WTC11 (cell line): ENCODE measurements around the gene DMD.

Experiments used
- ATF6 ChIP-seq: sonication (generic); formaldehyde crosslinking; IDR thresholded peaks from 2 replicates; pipeline ENCODE4 v1.8.1; 2023; ENCODE audit warnings: mild to moderate bottlenecking, missing genetic modification reagents
- CBFB ChIP-seq: sonication (generic); formaldehyde crosslinking; IDR thresholded peaks from 2 replicates; pipeline ENCODE4 v1.8.1; 2022; ENCODE audit warnings: mild to moderate bottlenecking, low read depth, missing genetic modification reagents
- CREB1 ChIP-seq: sonication (generic); formaldehyde crosslinking; IDR thresholded peaks from 2 replicates; pipeline ENCODE4 v1.8.0; 2023; ENCODE audit warnings: mild to moderate bottlenecking, missing genetic modification reagents
- ZNF232 ChIP-seq: sonication (generic); formaldehyde crosslinking; IDR thresholded peaks from 2 replicates; pipeline ENCODE4 v1.8.0; 2022; ENCODE audit warnings: mild to moderate bottlenecking, missing genetic modification reagents
- TF ChIP-seq, protein P1 (sequence below): fragments of 200-600 bp; IDR thresholded peaks from 2 replicates; pipeline ENCODE4 v1.8.0; 2022; ENCODE audit warnings: antibody characterized with exemption
- TF ChIP-seq, protein P2 (sequence below): sonication (generic); formaldehyde crosslinking; IDR thresholded peaks from 2 replicates; pipeline ENCODE4 v1.8.1; 2023; ENCODE audit warnings: mild to moderate bottlenecking, missing genetic modification reagents, moderate library complexity
- TF ChIP-seq, protein P3 (sequence below): sonication (generic); formaldehyde crosslinking; conservative IDR thresholded peaks from 2 replicates; pipeline ENCODE4 v1.8.1; 2023; ENCODE audit warnings: mild to moderate bottlenecking, low read depth, missing genetic modification reagents, moderate library complexity

DNA sequence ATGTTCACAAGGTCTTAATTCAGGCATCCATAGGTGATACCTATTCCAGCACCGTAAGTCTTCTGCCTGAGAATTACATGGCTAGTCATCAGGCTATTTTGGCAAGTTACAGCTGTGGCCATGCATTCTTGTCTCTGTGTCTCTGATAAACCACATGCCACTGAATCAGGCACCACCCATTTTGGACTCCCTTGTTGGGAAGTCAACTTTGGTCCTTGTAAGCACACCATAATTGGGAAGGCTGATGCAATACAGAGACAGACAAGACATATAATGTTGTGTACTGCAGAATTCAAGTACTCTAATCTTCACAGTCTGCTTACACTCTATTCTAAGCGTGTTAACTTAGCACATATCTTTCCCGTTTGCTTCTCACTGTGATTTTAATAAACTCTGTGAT is 1655.8 kb downstream of the DMD start:
- TF ChIP-seq, protein P1, sequence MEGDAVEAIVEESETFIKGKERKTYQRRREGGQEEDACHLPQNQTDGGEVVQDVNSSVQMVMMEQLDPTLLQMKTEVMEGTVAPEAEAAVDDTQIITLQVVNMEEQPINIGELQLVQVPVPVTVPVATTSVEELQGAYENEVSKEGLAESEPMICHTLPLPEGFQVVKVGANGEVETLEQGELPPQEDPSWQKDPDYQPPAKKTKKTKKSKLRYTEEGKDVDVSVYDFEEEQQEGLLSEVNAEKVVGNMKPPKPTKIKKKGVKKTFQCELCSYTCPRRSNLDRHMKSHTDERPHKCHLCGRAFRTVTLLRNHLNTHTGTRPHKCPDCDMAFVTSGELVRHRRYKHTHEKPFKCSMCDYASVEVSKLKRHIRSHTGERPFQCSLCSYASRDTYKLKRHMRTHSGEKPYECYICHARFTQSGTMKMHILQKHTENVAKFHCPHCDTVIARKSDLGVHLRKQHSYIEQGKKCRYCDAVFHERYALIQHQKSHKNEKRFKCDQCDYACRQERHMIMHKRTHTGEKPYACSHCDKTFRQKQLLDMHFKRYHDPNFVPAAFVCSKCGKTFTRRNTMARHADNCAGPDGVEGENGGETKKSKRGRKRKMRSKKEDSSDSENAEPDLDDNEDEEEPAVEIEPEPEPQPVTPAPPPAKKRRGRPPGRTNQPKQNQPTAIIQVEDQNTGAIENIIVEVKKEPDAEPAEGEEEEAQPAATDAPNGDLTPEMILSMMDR = no peak
- TF ChIP-seq, protein P2, sequence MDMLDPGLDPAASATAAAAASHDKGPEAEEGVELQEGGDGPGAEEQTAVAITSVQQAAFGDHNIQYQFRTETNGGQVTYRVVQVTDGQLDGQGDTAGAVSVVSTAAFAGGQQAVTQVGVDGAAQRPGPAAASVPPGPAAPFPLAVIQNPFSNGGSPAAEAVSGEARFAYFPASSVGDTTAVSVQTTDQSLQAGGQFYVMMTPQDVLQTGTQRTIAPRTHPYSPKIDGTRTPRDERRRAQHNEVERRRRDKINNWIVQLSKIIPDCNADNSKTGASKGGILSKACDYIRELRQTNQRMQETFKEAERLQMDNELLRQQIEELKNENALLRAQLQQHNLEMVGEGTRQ (CRISPR knock-in tag) = no peak
- TF ChIP-seq ATF6 (CRISPR knock-in tag) (no peak), ZNF232 (CRISPR knock-in tag) (no peak), CBFB (CRISPR knock-in tag) (no peak), CREB1 (CRISPR knock-in tag) (no peak)
- TF ChIP-seq, protein P3, sequence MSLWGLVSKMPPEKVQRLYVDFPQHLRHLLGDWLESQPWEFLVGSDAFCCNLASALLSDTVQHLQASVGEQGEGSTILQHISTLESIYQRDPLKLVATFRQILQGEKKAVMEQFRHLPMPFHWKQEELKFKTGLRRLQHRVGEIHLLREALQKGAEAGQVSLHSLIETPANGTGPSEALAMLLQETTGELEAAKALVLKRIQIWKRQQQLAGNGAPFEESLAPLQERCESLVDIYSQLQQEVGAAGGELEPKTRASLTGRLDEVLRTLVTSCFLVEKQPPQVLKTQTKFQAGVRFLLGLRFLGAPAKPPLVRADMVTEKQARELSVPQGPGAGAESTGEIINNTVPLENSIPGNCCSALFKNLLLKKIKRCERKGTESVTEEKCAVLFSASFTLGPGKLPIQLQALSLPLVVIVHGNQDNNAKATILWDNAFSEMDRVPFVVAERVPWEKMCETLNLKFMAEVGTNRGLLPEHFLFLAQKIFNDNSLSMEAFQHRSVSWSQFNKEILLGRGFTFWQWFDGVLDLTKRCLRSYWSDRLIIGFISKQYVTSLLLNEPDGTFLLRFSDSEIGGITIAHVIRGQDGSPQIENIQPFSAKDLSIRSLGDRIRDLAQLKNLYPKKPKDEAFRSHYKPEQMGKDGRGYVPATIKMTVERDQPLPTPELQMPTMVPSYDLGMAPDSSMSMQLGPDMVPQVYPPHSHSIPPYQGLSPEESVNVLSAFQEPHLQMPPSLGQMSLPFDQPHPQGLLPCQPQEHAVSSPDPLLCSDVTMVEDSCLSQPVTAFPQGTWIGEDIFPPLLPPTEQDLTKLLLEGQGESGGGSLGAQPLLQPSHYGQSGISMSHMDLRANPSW (CRISPR knock-in tag) = no peak
